ACC112 (cell line): ENCODE data around the gene CCNK.

Experiments used
- H2AFZ ChIP-seq: fragments of 200-600 bp; sonication (generic); one replicate; pipeline ENCODE4 v1.6.0; 2017; ENCODE audit warnings: antibody characterized with exemption, low read length; ENCODE audit not compliant: unreplicated experiment
- H3K27ac ChIP-seq: fragments of 200-600 bp; sonication (generic); 2 replicates; pipeline ENCODE4 v1.5.1; 2014; ENCODE audit warnings: low read depth, mild to moderate bottlenecking, antibody characterized with exemption, low read length, moderate library complexity
- H3K27me3 ChIP-seq: fragments of 200-600 bp; sonication (generic); 2 replicates; pipeline ENCODE4 v1.6.1; 2014; ENCODE audit warnings: mild to moderate bottlenecking, antibody characterized with exemption, low read length, moderate library complexity, mixed read lengths; ENCODE audit not compliant: insufficient read depth
- H3K36me3 ChIP-seq: fragments of 200-600 bp; sonication (generic); 2 replicates; pipeline ENCODE4 v1.6.1; 2016; ENCODE audit warnings: mild to moderate bottlenecking, antibody characterized with exemption, low read length, moderate library complexity, mixed read lengths; ENCODE audit not compliant: insufficient read depth
- H3K4me1 ChIP-seq: fragments of 200-600 bp; sonication (generic); one replicate; pipeline ENCODE4 v1.6.1; 2016; ENCODE audit warnings: low read length, mixed read lengths; ENCODE audit not compliant: insufficient read depth, unreplicated experiment, control insufficient read depth
- H3K4me3 ChIP-seq: fragments of 200-600 bp; sonication (generic); 2 replicates; pipeline ENCODE4 v1.5.1; 2014; ENCODE audit warnings: mild to moderate bottlenecking, low read depth, low read length
- H3K79me2 ChIP-seq: fragments of 200-600 bp; sonication (generic); one replicate; pipeline ENCODE4 v1.6.0; 2016; ENCODE audit warnings: low read length; ENCODE audit not compliant: control insufficient read depth, unreplicated experiment, insufficient read depth

Gene CCNK

GRCh38 chr14:99447739-99448138 lies 33.5 kb upstream of the CCNK start:
- Histone ChIP-seq H3K27me3 (no peaks in the 10 kb centered on the region), H3K36me3 (peaks cover 11% of the 10 kb centered on the region), H3K4me3 (no peak overlapping the region), H3K79me2 (no peaks in the 10 kb centered on the region), H3K4me1 (no peaks in the 10 kb centered on the region), H2AFZ (no peak overlapping the region), H3K27ac (no peak overlapping the region)

GRCh38 chr14:99450266-99450665 lies 30.9 kb upstream of the CCNK start:
- Histone ChIP-seq H3K79me2 (peaks cover 3% of the 10 kb centered on the region), H3K36me3 (peaks cover 11% of the 10 kb centered on the region), H3K4me3 (no peak overlapping the region), H3K27me3 (no peaks in the 10 kb centered on the region), H2AFZ (no peak overlapping the region), H3K27ac (no peak overlapping the region), H3K4me1 (peaks cover 6% of the 10 kb centered on the region)

GRCh38 chr14:99451234-99451633 lies 30.0 kb upstream of the CCNK start:
- H3K79me2 ChIP-seq = peaks cover 3% of the 10 kb centered on the region
- no peak overlapping the region for H3K27ac ChIP-seq
- no peak overlapping the region for H2AFZ ChIP-seq
- H3K36me3 ChIP-seq = peaks cover 11% of the 10 kb centered on the region
- H3K4me1 ChIP-seq = peaks cover 6% of the 10 kb centered on the region
- H3K4me3 ChIP-seq = no peak overlapping the region
- H3K27me3 ChIP-seq = no peaks in the 10 kb centered on the region

- no peak overlapping the region for H3K4me3 ChIP-seq
- H3K27me3 ChIP-seq = no peaks in the 10 kb centered on the region
- no peak overlapping the region for H2AFZ ChIP-seq
- H3K27ac ChIP-seq = no peak overlapping the region
- H3K79me2 ChIP-seq = peaks cover 3% of the 10 kb centered on the region
- H3K4me1 ChIP-seq = peaks cover 6% of the 10 kb centered on the region
- H3K36me3 ChIP-seq = peaks cover 9% of the 10 kb centered on the region
Measured at GRCh38 chr14:99452968-99453367, 28.2 kb upstream of the CCNK start.

- Histone ChIP-seq H3K4me1 (peaks cover 6% of the 10 kb centered on the region), H2AFZ (no peak overlapping the region), H3K4me3 (no peak overlapping the region), H3K79me2 (peaks cover 3% of the 10 kb centered on the region), H3K27me3 (no peaks in the 10 kb centered on the region), H3K36me3 (peaks cover 3% of the 10 kb centered on the region; the same call in 1 of the 2 replicates), H3K27ac (no peak overlapping the region)
Measured at GRCh38 chr14:99454246-99454645, 27.0 kb upstream of the CCNK start.

GRCh38 chr14:99459481-99460100 lies 21.6 kb upstream of the CCNK start:
- Histone ChIP-seq H3K27me3 (no peaks in the 10 kb centered on the region), H3K79me2 (no peaks in the 10 kb centered on the region), H3K36me3 (peaks cover 12% of the 10 kb centered on the region), H3K4me3 (no peak overlapping the region), H2AFZ (no peak overlapping the region), H3K27ac (no peak overlapping the region), H3K4me1 (peaks cover 2% of the 10 kb centered on the region)

- Histone ChIP-seq H2AFZ (no peak overlapping the region), H3K27me3 (no peaks in the 10 kb centered on the region), H3K4me1 (no peaks in the 10 kb centered on the region), H3K79me2 (no peaks in the 10 kb centered on the region), H3K4me3 (no peak overlapping the region), H3K36me3 (peaks cover 12% of the 10 kb centered on the region), H3K27ac (no peak overlapping the region)
Measured at GRCh38 chr14:99460793-99461192, 20.4 kb upstream of the CCNK start.

- H3K4me1 ChIP-seq = no peaks in the 10 kb centered on the region
- no peak overlapping the region for H3K4me3 ChIP-seq
- no peak overlapping the region for H2AFZ ChIP-seq
- no peaks in the 10 kb centered on the region for H3K27me3 ChIP-seq
- peaks cover 5% of the 10 kb centered on the region for H3K79me2 ChIP-seq
- H3K27ac ChIP-seq = no peak overlapping the region
- H3K36me3 ChIP-seq = peaks cover 12% of the 10 kb centered on the region
Measured at GRCh38 chr14:99461411-99462085, 19.7 kb upstream of the CCNK start.

- H3K79me2 ChIP-seq = peaks cover 12% of the 10 kb centered on the region
- no peak overlapping the region for H2AFZ ChIP-seq
- peaks cover 12% of the 10 kb centered on the region for H3K36me3 ChIP-seq
- H3K27me3 ChIP-seq = no peaks in the 10 kb centered on the region
- H3K27ac ChIP-seq = no peak overlapping the region
- H3K4me1 ChIP-seq = no peaks in the 10 kb centered on the region
- no peak overlapping the region for H3K4me3 ChIP-seq
Measured at GRCh38 chr14:99462210-99462609, 19.0 kb upstream of the CCNK start.

- H3K27ac ChIP-seq = no peak overlapping the region
- H3K36me3 ChIP-seq = peaks cover 12% of the 10 kb centered on the region
- H2AFZ ChIP-seq = no peak overlapping the region
- H3K79me2 ChIP-seq = peaks cover 28% of the 10 kb centered on the region
- H3K4me1 ChIP-seq = no peaks in the 10 kb centered on the region
- H3K27me3 ChIP-seq = no peaks in the 10 kb centered on the region
- no peak overlapping the region for H3K4me3 ChIP-seq
Measured at GRCh38 chr14:99463974-99464373, 17.2 kb upstream of the CCNK start.

GRCh38 chr14:99465288-99465687 lies 15.9 kb upstream of the CCNK start:
- peaks cover 39% of the 10 kb centered on the region for H3K79me2 ChIP-seq
- peaks cover 12% of the 10 kb centered on the region for H3K36me3 ChIP-seq

More at GRCh38 chr14:99465288-99465687, 15.9 kb upstream of the CCNK start:
- Histone ChIP-seq H3K27me3 (no peaks in the 10 kb centered on the region), H2AFZ (no peak overlapping the region), H3K4me3 (no peak overlapping the region), H3K27ac (no peak overlapping the region), H3K4me1 (no peaks in the 10 kb centered on the region)
